ENCODE data around the gene MED19. TPM values are rescaled to one million over a fixed set of nuclear protein-coding genes. Genes with fewer than 3 reads are reported as not detected.

MED19 gene
- total RNA-seq, 4 donors from 2014 or later: 6.2 to 22.1 (median 12.0) TPM

DNA sequence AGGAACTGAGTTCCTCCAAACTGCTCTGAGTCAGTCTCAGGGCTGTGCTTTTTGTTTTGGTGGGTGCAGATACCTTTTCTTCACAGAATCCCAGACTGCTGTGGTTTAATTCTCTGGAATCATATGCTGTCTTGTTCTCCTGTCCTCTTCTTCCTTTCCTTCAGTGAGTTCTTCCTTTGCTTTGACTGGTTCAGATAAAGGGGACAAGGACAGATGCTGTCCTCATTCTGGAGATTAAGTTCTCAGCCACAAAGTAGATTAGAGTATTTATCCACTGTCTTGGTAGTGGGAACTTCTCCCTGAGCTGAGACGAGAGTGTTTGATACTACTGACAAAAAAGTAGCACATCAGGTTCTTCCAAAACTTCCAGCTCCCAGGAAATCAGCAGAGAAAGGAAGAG is 30.8 kb downstream of the MED19 start:
- peaks cover 0 to 31% (median 9%) of the 10 kb centered on the region in 4 donors for H3K36me3 ChIP-seq

GRCh38 chr11:57680552-57680874 is 31.5 kb downstream of the MED19 start:
- no peaks in the 10 kb centered on the region for H3K9me3 ChIP-seq
- in situ Hi-C loops (cut with MboI; ENCODE audit: low pct_ligation_motif_present in 1 of 4, low pct_unique_long_range_greater_than_20kb in 1 of 4, low sequenced_read_pairs in 3 of 4): loop anchor here in 1 of 4 donors (25.0 kb wide), 1 partner anchor 132 kb away; no protein-coding TSS in a partner anchor
- no peak overlapping the region for H3K4me3 ChIP-seq
- peak overlapping the region in 1 of 4 donors; percentile 16 for H3K27ac ChIP-seq
- 72 to 81% methylated on average over 2 of the region's 2 CpGs for WGBS, 2 donors (ENCODE audit: low coverage in 1 of 2)
- H3K27me3 ChIP-seq: no peaks in the 10 kb centered on the region
- peaks cover 0 to 30% (median 0%) of the 10 kb centered on the region in 4 donors for H3K4me1 ChIP-seq
- intact Hi-C loops (cut with DNase I; ENCODE audit: low total_unique reads): no loop called here
- TF ChIP-seq EP300 (IDR thresholded peaks at IDR 0.05; ENCODE audit: low read depth) (no peak), POLR2AphosphoS5 (IDR thresholded peaks at IDR 0.05) (no peak), POLR2A (IDR thresholded peaks at IDR 0.05) (no peak)
- TF ChIP-seq, protein P1, sequence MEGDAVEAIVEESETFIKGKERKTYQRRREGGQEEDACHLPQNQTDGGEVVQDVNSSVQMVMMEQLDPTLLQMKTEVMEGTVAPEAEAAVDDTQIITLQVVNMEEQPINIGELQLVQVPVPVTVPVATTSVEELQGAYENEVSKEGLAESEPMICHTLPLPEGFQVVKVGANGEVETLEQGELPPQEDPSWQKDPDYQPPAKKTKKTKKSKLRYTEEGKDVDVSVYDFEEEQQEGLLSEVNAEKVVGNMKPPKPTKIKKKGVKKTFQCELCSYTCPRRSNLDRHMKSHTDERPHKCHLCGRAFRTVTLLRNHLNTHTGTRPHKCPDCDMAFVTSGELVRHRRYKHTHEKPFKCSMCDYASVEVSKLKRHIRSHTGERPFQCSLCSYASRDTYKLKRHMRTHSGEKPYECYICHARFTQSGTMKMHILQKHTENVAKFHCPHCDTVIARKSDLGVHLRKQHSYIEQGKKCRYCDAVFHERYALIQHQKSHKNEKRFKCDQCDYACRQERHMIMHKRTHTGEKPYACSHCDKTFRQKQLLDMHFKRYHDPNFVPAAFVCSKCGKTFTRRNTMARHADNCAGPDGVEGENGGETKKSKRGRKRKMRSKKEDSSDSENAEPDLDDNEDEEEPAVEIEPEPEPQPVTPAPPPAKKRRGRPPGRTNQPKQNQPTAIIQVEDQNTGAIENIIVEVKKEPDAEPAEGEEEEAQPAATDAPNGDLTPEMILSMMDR (IDR thresholded peaks at IDR 0.05): no peak
- H3K36me3 ChIP-seq: peaks cover 0 to 28% (median 9%) of the 10 kb centered on the region in 4 donors
- no peak for DNase-seq

More for the DNA sequence above, 30.8 kb downstream of the MED19 start:
- WGBS, 2 donors (ENCODE audit: low coverage in 1 of 2): 65% methylated on average over 1 of the region's 1 CpG; no CpG with 5 or more reads in 1 of the 2 donors
- Histone ChIP-seq H3K27me3 (no peaks in the 10 kb centered on the region), H3K4me3 (no peak overlapping the region), H3K4me1 (peaks cover 0 to 28% (median 0%) of the 10 kb centered on the region in 4 donors), H3K9me3 (no peaks in the 10 kb centered on the region), H3K27ac (no peak overlapping the region)
- intact Hi-C loops (cut with DNase I; ENCODE audit: low total_unique reads) (no loop called here), in situ Hi-C loops (cut with MboI; ENCODE audit: low pct_ligation_motif_present in 1 of 4, low pct_unique_long_range_greater_than_20kb in 1 of 4, low sequenced_read_pairs in 3 of 4) (loop anchor here in 1 of 4 donors (25.0 kb wide), 1 partner anchor 131 kb away; no protein-coding TSS in a partner anchor)
- TF ChIP-seq POLR2A (IDR thresholded peaks at IDR 0.05) (no peak), POLR2AphosphoS5 (IDR thresholded peaks at IDR 0.05) (no peak), EP300 (IDR thresholded peaks at IDR 0.05; ENCODE audit: low read depth) (no peak)
- TF ChIP-seq, protein P1 (IDR thresholded peaks at IDR 0.05): no peak
- no peak for DNase-seq

- Histone ChIP-seq H3K27me3 (no peaks in the 10 kb centered on the region), H3K9me3 (no peaks in the 10 kb centered on the region), H3K4me3 (no peak overlapping the region), H3K36me3 (peaks cover 0 to 25% (median 11%) of the 10 kb centered on the region in 4 donors), H3K4me1 (peaks cover 0 to 40% (median 0%) of the 10 kb centered on the region in 4 donors), H3K27ac (no peak overlapping the region)
- no peak for TF ChIP-seq POLR2AphosphoS5 (IDR thresholded peaks at IDR 0.05)
- in situ Hi-C loops (cut with MboI; ENCODE audit: low pct_ligation_motif_present in 1 of 4, low pct_unique_long_range_greater_than_20kb in 1 of 4, low sequenced_read_pairs in 3 of 4) (loop anchor here in 1 of 4 donors (25.0 kb wide), 1 partner anchor 133 kb away; no protein-coding TSS in a partner anchor), intact Hi-C loops (cut with DNase I; ENCODE audit: low total_unique reads) (no loop called here)
- no peak for DNase-seq
- 67 to 79% methylated on average over 2 to 4 of the region's 4 CpGs for WGBS, 2 donors (ENCODE audit: low coverage in 1 of 2)
Measured at GRCh38 chr11:57679396-57679795, 32.6 kb downstream of the MED19 start.

DNA sequence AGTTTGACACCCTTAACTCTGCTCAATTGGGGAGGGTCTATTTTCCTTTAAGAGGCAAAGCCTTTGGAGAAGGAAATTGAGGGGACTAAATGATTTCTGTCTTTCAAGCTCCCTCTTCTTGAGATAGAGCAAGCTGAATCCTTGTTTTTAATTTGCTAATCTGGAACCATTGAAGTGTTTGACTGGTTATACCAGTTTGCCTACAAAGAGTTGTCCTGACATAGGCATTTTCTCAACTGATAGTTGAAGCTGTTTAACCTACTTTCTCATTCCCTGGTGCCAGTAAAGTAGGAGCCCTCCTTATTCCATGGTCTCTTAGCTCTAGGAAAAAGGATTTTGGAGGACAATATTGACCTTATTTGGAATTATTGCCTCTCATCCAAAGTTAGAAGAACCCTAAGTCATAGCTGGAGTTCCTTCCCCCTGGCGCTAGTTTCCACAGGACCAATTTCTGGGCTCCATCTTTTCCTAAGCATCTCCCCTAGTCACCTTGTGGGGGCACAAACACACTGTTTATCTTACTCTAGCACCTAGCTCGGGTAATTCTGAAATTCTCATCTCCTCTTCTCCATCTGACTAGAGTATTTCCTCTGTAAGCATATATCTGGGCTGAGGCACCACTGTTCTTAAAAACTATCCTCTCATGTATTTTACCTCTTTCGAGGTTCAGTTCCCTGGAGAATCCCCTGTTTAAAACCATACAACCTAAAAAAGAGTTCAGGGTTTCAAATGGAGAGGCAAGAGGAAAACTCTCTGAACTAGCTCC is 36.7 kb downstream of the MED19 start:
- in situ Hi-C loops (cut with MboI; ENCODE audit: low pct_ligation_motif_present in 1 of 4, low pct_unique_long_range_greater_than_20kb in 1 of 4, low sequenced_read_pairs in 3 of 4) (loop anchor here in 1 of 4 donors (25.0 kb wide), 1 partner anchor 137 kb away; no protein-coding TSS in a partner anchor), intact Hi-C loops (cut with DNase I; ENCODE audit: low total_unique reads) (no loop called here)
- no peak for DNase-seq
- TF ChIP-seq POLR2AphosphoS5 (IDR thresholded peaks at IDR 0.05) (no peak), POLR2A (IDR thresholded peaks at IDR 0.05) (no peak), EP300 (IDR thresholded peaks at IDR 0.05; ENCODE audit: low read depth) (no peak)
- TF ChIP-seq, protein P1 (IDR thresholded peaks at IDR 0.05): no peak
- Histone ChIP-seq H3K4me3 (no peak overlapping the region), H3K36me3 (peaks cover 0 to 28% (median 12%) of the 10 kb centered on the region in 4 donors), H3K27me3 (no peaks in the 10 kb centered on the region), H3K27ac (no peak overlapping the region), H3K4me1 (peaks cover 0 to 43% (median 0%) of the 10 kb centered on the region in 4 donors), H3K9me3 (no peaks in the 10 kb centered on the region)
- 74 to 92% methylated on average over 3 of the region's 3 CpGs for WGBS, 2 donors (ENCODE audit: low coverage in 1 of 2)

Data from transverse colon (tissue), 4 donors.